ENCODE results near the gene THYN1.

DNA sequence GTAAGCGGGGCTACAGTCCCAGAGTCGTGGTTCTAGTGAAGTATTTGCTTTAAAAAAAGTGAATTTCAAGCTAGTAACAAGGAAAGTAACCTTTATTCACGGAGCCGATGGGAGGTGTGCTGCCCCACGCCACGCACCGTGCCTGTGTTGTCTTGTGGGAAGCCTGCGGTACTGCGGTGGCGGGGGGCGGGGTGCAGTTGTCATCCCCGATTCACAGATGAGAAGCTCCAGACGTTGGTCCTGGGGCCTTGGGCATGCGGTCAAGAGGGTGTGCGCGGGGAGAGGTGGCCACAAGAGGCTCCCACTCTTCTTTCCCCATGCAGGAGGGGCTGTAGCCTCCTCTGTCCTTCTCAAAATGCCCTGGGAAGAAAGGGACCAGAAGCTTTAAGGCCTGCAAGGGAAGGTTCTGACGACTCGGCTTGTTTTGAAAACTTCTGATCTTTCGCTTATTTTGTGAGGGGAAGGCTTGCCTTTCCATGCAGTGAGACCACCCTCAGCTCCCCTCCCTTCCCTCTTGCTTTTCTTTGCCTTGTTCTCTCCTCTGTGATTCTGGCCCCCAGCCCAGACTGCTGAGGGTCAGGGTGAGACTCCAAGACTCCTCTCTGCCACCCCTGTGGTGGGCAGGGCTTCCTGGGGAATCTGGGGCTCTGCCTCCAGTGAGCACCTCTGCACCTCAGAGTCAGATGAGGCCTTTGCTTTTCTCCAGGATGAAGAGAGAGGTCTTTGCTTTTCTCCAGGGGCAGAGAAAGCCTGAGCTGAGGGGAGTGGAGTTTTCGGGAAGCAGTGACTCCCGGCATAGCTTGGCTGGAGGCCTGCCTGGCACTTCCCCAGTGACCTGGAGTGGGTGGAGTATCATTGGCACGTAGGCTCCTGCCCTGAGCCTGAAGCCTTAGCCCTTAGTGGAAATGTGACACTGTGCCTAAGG, 29.2 kb upstream of the THYN1 start:
- TF ChIP-seq POLR2A (IDR thresholded peaks at IDR 0.05) (no peak), CTCF (IDR thresholded peaks at IDR 0.05 in 8 of 11, conservative IDR thresholded peaks at IDR 0.05 in 3 of 11) (no peak), POLR2AphosphoS5 (IDR thresholded peaks at IDR 0.05) (no peak)

All from spleen (tissue), 7 donors.